Smooth muscle cell of the brain vasculature (primary cell): ENCODE results near the gene TMEM174.
"Not testable (repeated sequence)": the region's sequence is repeated elsewhere in the genome, so short reads cannot be mapped to it uniquely, and the experiment has no call there.

Source experiments
- DNase-seq: peaks from one replicate; pipeline ENCODE4 v3.0.0-alpha.2; 2012; ENCODE audit warnings: low read depth, low spot score

Gene TMEM174

DNA sequence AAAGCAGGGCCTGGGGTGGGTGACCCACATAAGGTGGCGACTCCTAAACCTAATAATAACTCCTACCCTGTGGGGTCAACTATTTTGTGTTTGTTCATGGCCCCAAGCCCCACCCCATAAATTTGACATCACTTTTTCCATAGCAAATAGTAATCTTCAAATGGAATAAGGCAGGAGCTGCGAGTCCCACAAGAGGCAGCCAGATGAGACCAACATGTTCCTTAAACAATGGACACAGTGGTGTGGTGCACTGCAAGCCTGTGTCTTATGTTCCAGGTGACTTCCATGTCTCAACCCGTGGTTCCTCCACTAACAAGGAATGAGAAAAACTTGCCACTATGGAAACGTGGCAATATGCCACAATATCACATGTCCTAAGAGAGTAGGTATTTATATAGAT is 20.6 kb downstream of the TMEM174 start:
- DNase-seq = no peak

DNA sequence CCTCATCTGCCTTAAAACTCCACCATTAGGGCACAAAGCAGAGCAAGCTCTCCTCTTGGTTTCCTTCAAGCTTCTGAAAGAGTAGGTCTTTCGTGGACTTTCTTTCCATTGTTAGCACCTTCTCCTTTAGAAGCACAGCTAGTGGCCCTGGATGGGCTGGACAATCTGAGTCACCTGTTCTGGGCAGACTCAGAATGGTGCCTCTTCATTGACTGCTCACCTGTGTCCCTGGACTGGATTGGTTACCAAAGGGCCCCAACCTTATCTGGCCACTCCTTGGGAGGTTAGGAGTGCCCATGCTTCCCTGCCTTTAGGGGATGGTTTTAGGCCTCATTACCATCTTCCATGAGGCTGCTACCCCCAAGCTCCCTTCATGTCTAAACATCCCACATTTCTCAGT is 23.2 kb downstream of the TMEM174 start:
- no peak for DNase-seq

DNA sequence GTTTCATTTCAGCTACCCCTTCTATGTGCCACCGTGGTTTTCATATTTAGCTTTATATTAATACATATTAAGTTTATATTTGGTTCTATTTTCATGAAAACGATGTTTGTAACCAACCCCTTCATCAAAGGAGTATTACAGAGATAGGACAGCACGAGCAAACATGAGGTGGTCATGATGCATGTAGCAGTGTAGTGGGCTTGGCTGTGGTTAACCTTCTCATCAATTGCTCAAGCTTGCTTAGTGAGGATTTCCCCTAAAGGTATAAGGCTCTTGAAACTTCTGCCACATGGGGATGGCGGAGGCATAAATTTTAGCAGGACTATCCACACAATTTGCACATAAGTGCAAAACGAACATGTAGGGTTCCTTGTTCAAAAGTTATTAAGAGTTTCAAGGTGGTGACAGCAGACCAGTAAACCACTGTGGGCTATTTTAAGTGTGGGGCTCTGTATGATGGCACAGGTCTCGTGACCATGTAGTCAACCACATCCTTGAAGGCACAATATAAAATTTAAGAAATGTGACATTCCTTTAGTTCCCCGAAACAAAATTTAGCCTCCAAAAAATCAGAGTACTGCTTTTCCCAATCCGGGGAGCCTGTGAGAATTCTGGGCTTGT is 24.8 kb downstream of the TMEM174 start:
- DNase-seq = no peak

DNA sequence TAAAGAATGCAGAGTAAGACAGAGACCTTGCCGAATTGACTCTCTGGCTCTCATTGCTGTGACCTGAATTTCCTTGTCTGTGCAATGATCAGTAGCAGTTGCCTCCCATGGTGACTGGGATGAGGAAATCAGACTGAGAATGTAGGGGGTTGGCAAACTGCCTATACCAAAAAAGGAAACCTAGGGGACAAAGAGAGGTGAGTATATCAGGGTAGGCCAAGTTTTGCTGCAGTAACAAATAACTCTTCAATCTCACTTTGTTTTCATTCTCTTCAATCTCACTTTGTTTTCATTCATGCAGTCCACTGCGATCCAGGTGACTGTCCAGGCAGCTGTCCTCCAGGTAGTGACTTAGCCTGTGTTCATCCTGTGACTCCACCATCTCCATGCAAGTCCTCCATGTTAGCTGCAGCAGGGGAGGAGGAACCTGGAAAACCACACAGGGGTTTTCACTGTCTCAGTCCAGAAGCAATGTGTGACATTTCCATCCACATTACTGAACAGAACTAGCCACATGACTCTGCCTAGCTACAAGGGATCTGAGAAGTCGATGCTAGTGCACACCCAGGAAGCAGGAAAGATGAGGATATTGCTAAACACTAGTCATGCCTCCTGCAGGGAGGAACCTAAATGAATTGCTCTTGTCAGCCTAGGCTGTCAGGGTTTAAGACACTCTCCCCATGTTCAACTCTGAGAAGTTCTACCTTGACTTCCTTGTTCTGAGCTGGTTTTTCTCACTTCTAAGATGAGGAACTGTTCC is 26.0 kb downstream of the TMEM174 start:
- no peak for DNase-seq

DNA sequence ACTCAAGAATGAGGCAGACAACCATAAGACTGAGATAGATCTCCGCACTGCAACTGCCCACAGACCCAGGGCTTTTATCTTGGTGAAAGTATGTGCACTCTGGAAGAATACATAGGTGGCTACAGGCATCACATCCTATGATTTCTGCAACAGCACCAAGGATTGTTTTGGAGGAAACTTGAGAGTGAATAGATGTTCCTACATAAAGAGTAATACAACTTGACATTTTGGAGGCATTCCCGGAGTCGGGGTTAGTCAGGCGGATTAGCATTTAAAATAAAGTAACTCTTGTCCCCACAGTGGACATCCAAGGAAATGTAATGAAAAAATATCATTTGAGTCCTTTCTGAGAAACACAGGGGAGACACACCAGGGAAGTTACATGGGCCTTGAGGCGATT is 26.7 kb downstream of the TMEM174 start:
- DNase-seq = no peak

DNA sequence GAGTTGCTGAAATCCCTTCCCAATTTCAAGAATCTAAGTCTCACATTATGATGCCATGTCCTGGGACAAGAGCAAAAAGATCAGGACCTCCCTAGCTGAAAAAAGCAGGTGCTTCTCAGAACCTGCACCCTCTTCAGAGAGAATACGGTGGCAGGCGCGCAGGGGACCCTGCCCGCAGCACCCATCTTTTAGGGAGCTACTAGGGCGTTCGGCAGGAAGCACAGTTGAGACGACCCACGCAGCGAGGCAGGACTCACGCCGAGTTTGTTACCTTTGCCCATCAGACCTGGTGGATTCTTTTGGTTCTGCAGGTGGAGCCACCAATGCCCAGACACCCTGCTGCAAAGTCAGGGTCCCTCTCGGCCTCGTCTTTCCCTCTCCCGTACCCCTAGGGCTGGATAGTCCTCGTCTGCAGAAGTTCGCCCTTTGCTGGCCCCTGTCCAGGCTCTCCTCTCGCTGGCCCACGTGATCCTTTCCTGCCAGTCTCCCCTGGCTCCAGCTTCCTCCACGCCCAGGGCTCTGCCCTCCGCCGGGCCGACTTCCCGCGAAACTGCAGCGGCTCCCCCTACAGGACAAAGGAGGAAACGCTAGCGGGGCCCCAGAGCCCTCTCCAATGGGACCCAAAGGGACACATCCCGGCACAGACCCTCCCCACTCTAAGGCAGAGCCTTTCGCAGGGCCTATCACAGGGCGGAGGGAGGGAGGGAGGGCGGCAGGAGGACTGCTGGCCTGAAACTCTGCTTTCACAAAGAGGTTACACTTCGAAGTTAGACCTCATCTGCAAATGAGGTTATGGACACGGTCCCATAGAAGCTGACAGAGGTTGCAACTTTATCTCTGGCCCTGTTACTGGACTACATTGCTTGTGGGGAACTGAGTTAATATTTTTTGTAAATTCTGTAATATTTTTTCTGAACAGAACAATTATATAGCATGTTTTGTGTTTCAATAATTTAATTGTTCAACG is 28.8 kb downstream of the TMEM174 start:
- no peak for DNase-seq

DNA sequence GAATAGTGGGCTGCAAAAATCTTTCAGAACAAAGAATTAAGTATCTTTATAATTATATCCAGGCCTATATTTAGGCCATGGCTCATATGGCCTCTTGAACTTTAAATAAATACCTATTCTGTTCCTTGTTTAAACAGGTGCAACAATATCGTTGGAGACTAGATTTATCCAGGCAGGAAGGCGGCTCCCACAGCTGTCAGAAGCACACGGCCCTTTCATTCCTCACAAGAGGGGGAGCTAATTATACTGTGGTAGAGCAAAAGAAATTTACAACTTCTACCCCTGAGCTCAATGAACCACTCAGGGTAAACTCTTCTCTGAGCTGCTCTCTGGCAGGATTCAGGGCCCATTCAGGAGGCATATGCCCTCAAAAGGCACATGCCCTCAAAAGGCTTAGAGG is 31.3 kb downstream of the TMEM174 start:
- DNase-seq = no peak

DNA sequence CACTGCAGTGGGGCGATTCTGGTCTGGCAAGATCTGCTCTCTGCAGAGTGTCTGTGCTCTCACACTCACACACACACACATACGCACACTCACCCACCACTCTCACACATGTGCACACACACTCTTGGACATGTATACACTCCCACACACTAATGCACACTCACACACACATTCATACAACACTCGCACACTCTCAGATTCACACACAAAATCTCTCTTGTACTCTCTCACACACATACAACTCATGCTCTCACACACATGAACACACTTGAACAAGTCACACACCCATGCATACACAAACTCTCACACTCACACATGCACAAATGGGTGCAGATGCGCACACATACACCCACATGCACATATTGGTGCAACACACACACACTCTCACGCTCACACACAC is 31.7 kb downstream of the TMEM174 start:
- DNase-seq = no peak

DNA sequence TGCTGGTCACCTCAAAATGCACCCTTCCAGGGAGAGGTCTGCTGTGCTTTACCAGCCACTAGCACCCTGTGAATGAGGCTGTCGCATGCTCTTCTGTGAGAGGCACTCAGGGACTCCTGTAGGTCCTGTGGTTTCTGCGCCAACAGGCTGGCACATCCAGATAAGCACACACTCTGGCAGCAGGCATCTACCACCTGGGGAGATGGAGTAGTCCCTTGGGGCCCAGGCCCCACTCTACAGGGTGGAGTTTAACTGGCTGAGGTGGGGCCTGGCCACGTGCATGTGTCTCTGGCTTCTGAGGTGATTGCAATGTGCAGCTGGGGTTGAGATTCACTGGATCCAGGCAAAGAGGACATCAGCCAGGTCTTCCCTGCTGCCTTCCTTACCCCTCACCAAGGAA is 32.3 kb downstream of the TMEM174 start:
- no peak for DNase-seq

DNA sequence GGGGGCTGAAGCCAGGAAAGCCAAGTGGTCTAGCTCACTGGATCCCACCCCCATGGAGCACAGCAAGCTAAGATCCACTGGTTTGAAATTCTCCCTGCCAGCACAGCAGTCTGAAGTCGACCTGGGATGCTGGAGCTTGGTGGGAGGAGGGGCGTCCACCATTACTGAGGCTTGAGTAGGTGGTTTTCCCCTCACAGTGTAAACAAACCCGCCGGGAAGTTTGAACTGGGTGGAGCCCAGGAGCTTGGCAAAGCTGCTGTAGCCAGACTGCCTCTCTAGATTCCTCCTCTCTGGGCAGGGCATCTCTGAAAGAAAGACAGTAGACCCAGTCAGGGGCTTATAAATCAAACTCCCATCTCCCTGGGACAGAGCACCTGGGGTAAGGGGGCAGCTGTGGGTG is 34.2 kb downstream of the TMEM174 start:
- DNase-seq = not testable (repeated sequence)

DNA sequence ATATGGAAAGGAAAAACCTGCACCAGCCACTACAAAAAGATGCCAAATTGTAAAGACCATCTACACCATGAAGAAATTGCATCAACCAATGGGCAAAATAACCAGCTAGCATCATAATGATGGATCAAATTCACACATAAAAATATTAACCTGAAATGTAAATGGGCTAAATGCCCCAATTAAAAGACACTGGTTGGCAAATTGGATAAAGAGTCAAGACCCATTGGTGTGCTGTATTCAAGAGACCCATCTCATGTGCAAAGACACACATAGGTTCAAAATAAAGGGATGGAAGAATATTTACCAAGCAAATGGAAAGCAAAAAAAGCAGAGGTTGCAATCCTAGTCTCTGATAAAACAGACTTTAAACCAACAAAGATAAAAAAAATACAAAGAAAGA is 36.1 kb downstream of the TMEM174 start:
- not testable (repeated sequence) for DNase-seq

DNA sequence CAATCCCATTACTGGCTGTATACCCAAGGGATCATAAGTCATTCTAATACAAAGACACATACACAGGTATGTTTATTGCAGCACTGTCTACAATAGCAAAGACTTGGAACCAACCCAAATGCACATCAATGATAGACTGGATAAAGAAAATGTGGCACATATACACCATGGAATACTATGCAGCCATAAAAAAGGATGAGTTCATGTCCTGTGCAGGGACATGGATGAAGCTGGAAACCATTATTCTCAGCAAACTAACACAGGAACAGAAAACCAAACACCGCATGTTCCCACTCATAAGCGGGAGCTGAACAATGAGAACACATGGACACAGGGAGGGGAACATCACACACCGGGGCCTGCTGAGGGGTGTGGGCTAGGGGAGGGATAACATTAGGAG is 39.7 kb downstream of the TMEM174 start:
- DNase-seq = not testable (repeated sequence)

DNA sequence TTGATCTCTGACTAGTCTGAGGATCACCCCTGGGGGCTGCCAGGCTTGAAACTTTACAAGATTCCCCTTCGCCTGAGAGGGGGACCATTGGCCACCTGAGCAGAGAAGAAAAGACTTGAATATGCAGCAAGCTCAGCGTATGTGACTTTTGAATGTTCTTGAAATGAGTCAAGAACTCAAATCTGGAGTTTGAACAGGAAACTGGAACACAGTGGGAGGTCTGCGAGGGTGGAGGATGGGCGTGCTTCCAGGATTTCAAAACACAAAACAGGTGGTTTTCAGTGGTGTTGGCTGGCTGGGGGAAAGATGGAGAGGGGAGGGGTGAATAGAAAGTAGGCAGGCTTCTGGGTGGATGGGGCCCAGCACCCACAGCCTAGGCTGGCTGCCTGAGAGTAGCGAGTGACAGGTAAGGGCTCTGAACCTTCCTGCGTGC is 40.6 kb downstream of the TMEM174 start:
- DNase-seq = no peak

DNA sequence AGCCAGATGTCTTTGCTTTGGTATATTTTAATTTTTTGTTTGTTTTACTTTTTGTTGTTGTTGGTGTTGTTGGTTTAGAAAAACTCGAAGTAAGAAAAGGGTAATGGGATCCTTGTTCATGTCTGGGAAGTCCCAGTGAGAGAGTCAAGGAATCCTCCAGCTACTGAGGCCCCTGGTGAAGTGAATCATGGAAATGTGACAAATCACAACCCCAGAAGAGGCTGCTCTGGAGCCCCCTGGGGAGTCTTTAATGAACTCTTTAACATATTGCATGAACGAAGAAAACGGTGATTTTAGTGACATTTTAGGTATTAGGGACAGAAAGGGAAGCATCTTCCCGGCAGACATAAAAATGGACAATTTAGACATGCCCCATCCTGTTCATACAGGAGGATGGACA is 41.3 kb downstream of the TMEM174 start:
- DNase-seq = no peak

DNA sequence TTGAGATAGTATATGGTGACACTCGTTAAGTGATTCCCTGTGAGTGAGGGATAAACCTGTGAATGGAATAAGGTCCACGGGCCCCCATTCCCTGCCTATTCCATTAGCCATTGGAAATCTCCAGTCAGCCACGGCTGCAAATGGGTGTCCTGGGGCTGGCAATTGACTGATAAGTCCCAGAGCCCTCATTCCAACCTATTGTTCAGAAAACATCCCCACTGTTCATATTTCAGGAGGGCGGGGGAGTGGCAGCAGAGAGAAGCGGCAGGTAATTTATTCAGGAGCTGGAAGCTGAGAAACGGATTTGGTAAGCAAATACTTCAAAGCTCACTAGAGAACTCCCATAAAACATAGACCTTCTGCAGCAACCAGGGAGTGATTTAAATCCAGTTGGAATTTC is 42.0 kb downstream of the TMEM174 start:
- no peak for DNase-seq

DNA sequence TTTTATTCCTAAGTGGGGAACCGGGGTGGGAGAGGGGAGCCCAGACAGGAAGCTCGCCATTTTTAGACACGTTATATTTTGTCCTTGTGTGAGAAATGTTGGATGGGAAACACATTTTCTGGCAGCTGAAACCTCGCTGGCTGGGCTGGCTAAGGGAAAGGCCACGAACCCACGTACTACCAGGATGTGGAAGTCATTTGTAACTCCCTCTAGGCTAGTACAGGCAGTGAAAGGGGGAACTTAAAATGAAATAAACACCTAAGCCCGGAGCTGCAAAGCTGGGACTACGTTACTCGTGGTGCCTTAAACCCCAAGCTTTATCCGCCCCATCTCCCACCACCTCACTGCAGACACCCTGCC is 42.5 kb downstream of the TMEM174 start:
- no peak for DNase-seq

DNA sequence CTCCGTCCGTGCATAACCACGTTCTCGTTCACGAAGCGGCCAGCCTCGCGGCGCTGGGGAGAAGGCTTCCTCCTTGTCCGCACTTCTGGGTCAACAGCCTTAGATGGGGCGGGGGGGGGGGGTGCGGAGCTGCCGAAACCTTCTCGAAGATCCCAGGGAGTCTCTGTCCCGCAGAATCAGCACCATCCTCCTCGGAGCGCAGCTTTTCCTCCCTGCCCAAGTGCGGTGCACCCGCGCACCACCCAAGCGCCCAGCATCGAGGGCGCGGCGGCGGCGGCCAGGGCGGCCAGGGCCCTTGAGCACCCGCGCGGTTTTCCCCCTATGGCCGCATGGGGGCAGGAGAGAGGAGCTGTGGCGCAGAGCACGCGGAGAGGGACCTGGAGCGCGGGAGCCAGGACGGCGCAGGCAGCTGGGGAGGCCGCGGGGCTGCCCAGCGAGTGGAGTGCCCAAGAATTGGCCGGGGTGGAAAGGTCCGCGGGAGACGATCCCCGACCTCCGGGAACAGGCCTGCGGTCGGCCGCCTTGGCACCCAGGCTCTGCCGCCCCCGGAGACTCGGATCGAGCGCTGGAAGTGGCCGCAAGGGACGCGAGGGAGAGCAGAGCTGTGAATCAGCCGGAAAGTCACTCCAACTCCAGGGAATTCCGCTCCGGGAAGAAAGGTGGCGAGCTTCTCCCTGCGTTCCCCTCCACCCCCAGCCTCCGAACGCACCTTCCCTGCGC is 43.1 kb downstream of the TMEM174 start:
- DNase-seq = no peak

DNA sequence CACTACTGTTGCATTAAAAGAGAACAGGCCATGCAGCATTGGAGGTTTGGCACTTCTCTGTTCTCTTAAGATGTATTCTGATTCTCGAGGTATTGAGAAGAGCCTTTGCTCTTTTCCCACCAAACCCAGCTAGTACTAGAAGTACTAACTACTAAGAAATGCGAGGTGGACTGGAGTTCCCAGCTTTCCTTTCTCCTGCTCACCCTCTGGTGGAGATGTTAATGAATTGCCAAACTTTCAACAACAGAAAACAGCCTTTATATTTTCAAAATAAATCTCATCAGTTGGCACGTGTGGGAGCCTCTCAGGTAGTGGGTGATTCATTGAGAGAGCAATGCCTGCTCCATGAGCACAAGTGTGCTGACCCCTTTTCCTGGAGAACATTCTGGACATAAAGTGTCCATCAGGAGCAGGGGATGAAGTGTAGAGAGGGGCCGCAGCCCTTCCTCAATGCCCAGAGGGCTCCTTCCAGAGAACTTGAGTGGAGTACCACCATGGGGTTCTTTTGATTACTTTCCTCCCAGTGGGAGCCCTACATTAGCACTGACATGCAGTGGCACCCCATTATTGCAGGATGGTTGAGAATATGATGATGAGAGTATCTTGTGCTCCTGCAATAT is 45.7 kb downstream of the TMEM174 start:
- no peak for DNase-seq

DNA sequence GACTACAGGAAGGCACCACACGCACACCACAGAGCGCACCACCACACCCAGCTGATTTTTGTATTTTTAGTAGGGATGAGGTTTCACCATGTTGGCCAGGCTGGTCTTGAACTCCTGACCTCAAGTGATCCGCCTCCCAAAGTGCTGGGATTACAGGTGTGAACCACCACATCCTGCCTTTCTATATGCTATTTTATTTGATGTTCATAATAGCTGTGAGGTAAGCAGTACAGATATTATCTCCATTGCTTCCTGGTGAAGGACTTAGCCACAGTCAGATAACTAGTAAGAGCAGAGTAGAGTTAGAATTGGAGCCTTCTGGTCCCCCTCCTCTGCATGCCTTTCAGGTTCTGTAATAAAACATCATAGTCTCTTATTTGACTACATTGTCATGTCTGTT is 46.3 kb downstream of the TMEM174 start:
- DNase-seq = not testable (repeated sequence)

DNA sequence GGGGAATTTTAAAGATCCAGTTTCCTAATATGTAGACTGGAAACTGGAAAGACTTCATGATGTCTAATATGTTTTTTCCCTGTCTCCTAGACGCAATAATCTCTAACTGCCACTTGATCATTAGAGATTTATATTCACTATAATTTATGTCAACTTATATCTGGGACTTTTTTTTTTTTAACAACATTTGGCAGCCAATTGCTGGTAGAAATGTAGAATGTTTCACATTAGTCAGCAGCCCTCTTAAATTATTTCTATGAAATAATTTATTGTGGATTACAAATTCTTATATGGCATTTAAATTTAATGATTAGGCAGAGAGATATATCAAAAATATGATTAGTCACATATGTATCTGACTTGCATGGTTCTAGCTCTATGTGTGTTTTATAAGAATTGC is 48.2 kb downstream of the TMEM174 start:
- no peak for DNase-seq

DNA sequence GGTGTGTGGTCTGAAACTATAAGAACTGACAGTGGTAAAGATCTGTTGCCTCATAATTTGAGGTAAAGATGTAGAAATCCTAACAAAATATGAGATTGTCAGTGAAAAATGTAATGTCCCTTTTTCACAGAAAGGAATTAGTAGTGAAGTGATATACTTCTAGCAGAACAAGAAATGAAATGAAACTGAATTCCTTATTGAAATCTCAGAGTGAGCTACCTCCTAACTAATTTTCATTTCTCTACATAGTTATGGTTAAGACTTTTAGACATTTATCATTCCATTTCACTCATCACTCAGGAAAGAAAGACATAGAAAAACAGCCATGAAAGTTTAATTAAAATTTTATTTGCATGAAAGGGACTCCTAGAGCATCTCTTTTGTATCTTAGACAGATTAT is 48.7 kb downstream of the TMEM174 start:
- DNase-seq = no peak
